COLO829 (cell line): ENCODE results near the gene SPATA6L.

ENCODE experiments used
- DNase-seq: peaks from one replicate; pipeline ENCODE4 v3.0.0; 2012; ENCODE audit warnings: low spot score

Gene SPATA6L

GRCh38 chr9:4666042-4666699, at the start of gene SPATA6L:
TSS of gene SPATA6L (minus strand) at chr9:4666480. CDS start at chr9:4666250, 230 bp downstream.
- no peak for DNase-seq

GRCh38 chr9:4714266-4715016, 48.2 kb upstream of the SPATA6L start:
- no peak for DNase-seq

GRCh38 chr9:4713849-4714248, 47.6 kb upstream of the SPATA6L start:
- no peak for DNase-seq

GRCh38 chr9:4709380-4709779, 43.1 kb upstream of the SPATA6L start:
- no peak for DNase-seq

- no peak for DNase-seq
Measured at GRCh38 chr9:4706971-4707622, 40.8 kb upstream of the SPATA6L start.

GRCh38 chr9:4706021-4706420, 39.7 kb upstream of the SPATA6L start:
- DNase-seq = no peak

- DNase-seq = no peak
Measured at GRCh38 chr9:4704129-4704528, 37.8 kb upstream of the SPATA6L start.

GRCh38 chr9:4701526-4701925, 35.2 kb upstream of the SPATA6L start:
- no peak for DNase-seq

- no peak for DNase-seq
Measured at GRCh38 chr9:4700932-4701331, 34.7 kb upstream of the SPATA6L start.

GRCh38 chr9:4700091-4700490, 33.8 kb upstream of the SPATA6L start:
- DNase-seq = no peak

GRCh38 chr9:4691795-4692194, 25.5 kb upstream of the SPATA6L start:
- no peak for DNase-seq

GRCh38 chr9:4690144-4690543, 23.9 kb upstream of the SPATA6L start:
- no peak for DNase-seq

- no peak for DNase-seq
Measured at GRCh38 chr9:4689687-4690104, 23.4 kb upstream of the SPATA6L start.

- DNase-seq = no peak
Measured at GRCh38 chr9:4689021-4689420, 22.7 kb upstream of the SPATA6L start.

GRCh38 chr9:4686584-4686983, 20.3 kb upstream of the SPATA6L start:
- DNase-seq = no peak

- no peak for DNase-seq
Measured at GRCh38 chr9:4686112-4686511, 19.8 kb upstream of the SPATA6L start.

GRCh38 chr9:4684820-4685219, 18.5 kb upstream of the SPATA6L start:
- DNase-seq = no peak

- no peak for DNase-seq
Measured at GRCh38 chr9:4680750-4681149, 14.5 kb upstream of the SPATA6L start.

- no peak for DNase-seq
Measured at GRCh38 chr9:4680173-4680525, 13.9 kb upstream of the SPATA6L start.

GRCh38 chr9:4679268-4680172, 13.2 kb upstream of the SPATA6L start, which contains the start of gene CDC37L1:
TSS of gene CDC37L1 (plus strand) at chr9:4679569. CDS start at chr9:4679768, 199 bp downstream.
- DNase-seq = peak; percentile 87

GRCh38 chr9:4678679-4679267, 12.5 kb upstream of the SPATA6L start:
- DNase-seq = no peak

- DNase-seq = no peak
Measured at GRCh38 chr9:4677392-4677791, 11.1 kb upstream of the SPATA6L start.
